GM18868 (cell line): ENCODE results near the gene MIGA1.
"Not testable (repeated sequence)": the region's sequence is repeated elsewhere in the genome, so short reads cannot be mapped to it uniquely, and the experiment has no call there.

Source experiments
- ATAC-seq: cut with Tn5 transposase; IDR thresholded peaks from one replicate; pipeline ENCODE4 v1.9.1; 2021; ENCODE audit warnings: mild to moderate bottlenecking, moderate library complexity; ENCODE audit not compliant: unreplicated experiment

MIGA1 gene

DNA sequence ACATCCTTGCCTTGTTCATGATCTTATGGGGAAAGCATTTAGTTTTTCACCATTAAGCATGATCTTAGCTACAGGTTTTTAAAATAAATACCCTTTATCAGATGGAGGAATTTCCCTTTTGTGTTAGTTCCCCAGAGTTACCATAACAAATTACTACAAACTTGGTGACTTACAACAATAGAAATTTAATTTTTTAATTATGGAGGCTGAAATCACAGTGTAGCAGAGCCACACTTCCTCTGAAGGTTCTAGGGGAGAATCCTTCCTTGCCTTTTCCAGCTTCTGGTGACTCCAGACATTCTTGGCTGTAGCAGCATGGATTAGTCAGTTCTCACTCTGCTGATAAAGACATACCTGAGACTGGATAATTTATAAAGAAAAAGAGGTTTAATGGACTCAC is 18.5 kb downstream of the MIGA1 start:
- ATAC-seq: no peak

GRCh38 chr1:77802026-77802425 is 22.6 kb downstream of the MIGA1 start:
- no peak for ATAC-seq

- ATAC-seq: no peak
Measured at GRCh38 chr1:77803371-77803770, 23.9 kb downstream of the MIGA1 start.

GRCh38 chr1:77809787-77810462 is 30.5 kb downstream of the MIGA1 start:
- not testable (repeated sequence) for ATAC-seq

- ATAC-seq: not testable (repeated sequence)
Measured at GRCh38 chr1:77811589-77811988, 32.1 kb downstream of the MIGA1 start.

DNA sequence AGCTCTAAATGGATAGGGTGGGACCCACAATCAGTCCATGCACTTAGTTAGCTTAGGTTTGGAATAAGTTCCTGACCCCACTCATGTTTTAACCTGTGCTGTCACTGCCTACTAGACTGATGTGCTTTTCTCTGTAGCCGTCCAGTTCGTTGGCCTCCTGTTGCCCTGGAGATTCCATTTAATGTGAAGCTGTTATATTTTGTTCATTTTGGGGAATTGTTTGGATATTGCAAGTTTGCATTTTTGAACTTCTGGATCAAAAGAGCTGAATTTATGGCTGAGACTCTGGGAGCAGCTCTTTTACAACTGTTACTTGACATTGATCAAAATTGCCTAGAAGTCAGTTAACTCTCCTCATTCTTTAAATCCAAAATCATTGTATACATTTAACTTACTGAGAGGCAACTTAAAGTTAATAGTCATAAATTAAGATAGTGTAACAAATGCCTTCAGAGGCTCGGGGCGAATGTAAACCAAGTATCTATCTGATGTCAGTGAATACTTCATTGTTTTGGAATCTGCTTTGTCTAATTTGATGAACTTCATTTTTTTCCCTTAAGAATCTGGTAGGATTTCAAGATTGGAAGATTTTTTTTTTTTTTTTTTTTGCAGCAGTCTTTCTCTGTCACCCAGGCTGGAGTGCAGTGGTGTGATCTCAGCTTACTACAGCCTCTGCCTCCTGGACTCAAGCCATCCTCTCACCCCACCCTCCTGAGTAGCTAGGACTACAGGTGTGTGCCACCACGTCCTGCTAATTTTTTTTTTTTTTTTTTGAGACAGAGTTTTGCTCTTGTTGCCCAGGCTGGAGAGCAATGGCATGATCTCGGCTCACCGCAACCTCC is 38.1 kb downstream of the MIGA1 start:
- ATAC-seq: no peak

- ATAC-seq: no peak
Measured at GRCh38 chr1:77820121-77820520, 40.7 kb downstream of the MIGA1 start.

DNA sequence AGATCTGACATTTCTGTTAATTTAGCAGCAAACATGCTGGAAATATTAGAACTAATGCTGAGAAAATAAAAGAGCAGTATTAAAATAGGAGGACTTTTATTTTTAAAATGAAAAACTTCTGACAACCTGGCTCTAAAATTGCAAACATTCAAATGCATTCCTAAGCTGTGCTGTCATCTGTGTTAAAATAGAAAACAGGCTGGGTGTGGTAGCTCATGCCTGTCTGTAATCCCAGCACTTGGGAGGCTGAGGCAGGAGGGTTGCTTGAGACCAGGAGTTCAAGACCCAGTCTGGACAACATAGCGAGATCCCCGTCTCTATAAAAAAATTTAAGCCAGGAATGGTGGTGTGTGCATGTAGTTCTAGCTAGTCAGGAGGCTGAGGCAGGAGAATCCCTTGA is 44.6 kb downstream of the MIGA1 start:
- no peak for ATAC-seq

GRCh38 chr1:77824694-77825093 is 45.2 kb downstream of the MIGA1 start:
- ATAC-seq: no peak

GRCh38 chr1:77825131-77825709 is 45.8 kb downstream of the MIGA1 start:
- ATAC-seq: peak; percentile 86

GRCh38 chr1:77826851-77827250 is 47.4 kb downstream of the MIGA1 start:
- not testable (repeated sequence) for ATAC-seq

- no peak for ATAC-seq
Measured at GRCh38 chr1:77828098-77828497, 48.6 kb downstream of the MIGA1 start.

DNA sequence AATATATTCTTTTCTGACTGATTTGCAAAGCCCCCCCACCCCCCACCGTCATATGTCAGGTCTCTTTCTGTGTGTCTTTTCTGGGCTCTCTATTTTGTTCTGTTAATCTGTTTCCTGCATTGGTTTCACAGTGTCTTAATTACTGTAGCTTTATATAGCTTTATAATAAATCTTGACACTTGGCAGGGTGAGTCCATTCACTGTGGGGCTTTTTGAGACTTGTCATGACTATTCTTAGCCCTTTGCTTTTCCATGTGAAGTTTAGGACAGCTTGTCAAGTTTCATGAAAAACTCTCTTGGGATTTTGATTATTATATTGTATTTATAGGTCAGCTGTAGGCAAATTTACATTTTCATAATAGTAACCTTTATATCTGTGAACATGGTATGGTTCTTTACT is 50.4 kb downstream of the MIGA1 start:
- no peak for ATAC-seq

GRCh38 chr1:77830946-77831345 is 51.5 kb downstream of the MIGA1 start:
- ATAC-seq: no peak

- no peak for ATAC-seq
Measured at GRCh38 chr1:77831566-77831965, 52.1 kb downstream of the MIGA1 start.

DNA sequence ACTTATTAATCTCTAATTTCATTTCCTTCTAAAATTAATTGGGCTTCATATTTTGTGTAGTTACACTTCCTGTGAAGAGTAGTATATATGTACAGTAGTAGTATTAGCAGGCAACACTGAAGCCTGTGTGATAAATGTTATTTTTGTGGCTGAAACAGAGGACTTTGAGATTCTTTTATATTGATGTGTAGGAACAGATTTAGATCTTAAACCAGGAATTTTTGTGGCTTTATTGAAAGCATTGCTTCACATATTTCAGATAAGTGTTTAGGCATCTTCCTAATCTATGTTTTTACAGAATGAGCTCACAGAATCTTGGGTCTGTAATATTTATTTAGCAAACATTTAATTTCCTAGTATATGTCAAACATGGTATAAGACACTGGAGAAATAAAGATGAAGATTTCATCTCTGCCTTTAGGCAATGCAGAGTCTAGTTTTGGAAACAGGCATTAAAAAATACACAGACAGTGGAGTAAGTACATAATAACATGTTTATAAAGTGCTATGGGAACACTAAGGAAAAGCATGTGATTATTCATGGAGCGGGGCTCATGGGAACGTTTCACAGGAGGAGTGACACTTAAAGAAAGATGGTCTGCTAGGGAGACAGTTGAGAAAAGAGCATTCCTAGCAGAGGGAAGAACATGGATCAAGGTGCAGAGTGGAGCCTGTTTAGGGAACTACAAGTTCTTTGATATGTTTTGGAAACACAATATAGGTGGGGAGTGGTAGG is 52.7 kb downstream of the MIGA1 start:
- ATAC-seq: no peak

DNA sequence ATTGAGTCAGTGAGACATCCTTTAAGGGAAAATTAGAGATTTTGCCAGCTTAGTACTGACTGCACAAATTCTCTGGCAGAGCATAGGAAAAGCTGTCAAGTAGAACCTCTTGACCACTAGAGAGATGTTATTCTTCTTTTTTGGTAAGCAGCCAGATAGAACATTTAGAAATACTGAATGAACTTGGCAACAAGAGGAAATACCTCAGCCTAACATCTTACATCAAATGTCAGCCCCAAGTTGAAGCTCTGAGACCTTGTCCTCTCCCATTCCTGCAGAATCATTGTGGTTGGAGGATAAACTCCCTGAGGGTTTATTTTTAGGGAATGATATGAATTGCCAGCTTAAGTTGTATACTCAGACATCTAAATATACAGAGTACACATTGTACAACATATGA is 53.5 kb downstream of the MIGA1 start:
- no peak for ATAC-seq

DNA sequence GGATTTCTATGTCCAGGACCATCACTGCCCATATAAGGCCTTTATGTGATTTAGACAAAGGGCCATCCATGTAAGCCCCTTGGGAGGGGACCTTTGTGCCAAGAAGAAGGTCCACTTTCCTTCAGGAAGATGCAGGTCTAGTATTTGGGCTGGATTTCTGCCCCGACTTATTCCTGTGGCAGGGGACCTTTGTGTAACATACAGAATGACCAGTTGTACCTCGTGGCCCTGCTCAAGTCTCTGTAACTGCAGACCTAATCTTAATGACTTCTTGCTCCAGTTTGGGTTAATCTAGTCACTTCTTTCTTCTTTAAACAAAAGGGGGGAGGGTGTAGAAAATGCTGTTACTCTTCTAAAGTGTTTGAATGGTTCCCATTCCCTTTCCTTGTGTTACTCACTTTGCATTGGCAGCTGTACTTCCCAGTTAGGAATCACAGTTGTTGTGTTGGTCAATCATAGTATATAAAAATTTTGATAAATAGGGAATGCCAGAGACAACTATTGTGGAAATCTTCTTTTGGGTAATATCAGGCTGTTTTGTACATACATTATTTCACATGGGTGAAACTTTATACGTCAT is 54.2 kb downstream of the MIGA1 start:
- ATAC-seq: no peak

GRCh38 chr1:77834771-77835334 is 55.4 kb downstream of the MIGA1 start:
- no peak for ATAC-seq

GRCh38 chr1:77841574-77841973 is 62.1 kb downstream of the MIGA1 start:
- ATAC-seq: no peak

GRCh38 chr1:77845951-77846350 is 66.5 kb downstream of the MIGA1 start:
- no peak for ATAC-seq
